IMR-90 (cell line): Measurements from ENCODE around the gene TEAD1. TPM values are rescaled to one million over a fixed set of nuclear protein-coding genes. Genes with fewer than 3 reads are reported as not detected.
A peak's percentile ranks its signal among the peaks of the same experiment; 100 is the strongest.

ENCODE experiments used
- ATAC-seq: fragments of 200-7000 bp; cut with Tn5 transposase; 2 replicates; pipeline ENCODE4 v1.9.1; 2020; ENCODE audit warnings: low read depth, mild to moderate bottlenecking, moderate library complexity
- BruUV-seq: library from RNA; stranded (reverse); fragments of 400-500 nt; replicated peaks from 2 replicates; lab custom pipeline; 2021; lab: Mats Ljungman, UMichigan
- CTCF ChIA-PET: fragments of 300-600 bp; formaldehyde crosslinking; extraction: SDS; loops from one replicate; lab custom pipeline; 2021; ENCODE audit warnings: antibody characterized with exemption; lab: Yijun Ruan, JAX
- POLR2A ChIA-PET: fragments of 300-600 bp; sonication (Branson Sonifier 250); formaldehyde crosslinking; loops from one replicate; lab custom pipeline; 2022; ENCODE audit warnings: antibody characterized with exemption; ENCODE audit not compliant: unreplicated experiment; lab: Charles Lee
- DNase-seq: peaks from one replicate; pipeline ENCODE4 v3.0.0; 2013
- H2AFZ ChIP-seq: replicated peaks from 2 replicates; pipeline ENCODE3; 2013; ENCODE audit warnings: low read length, mild to moderate bottlenecking; ENCODE audit not compliant: poor library complexity
- H2AK5ac ChIP-seq: 2 replicates; pipeline ENCODE4 v1.6.1; 2013; ENCODE audit warnings: low read depth, low read length, inconsistent platforms
- H2AK9ac ChIP-seq: replicated peaks from 2 replicates; pipeline ENCODE3; 2013; ENCODE audit warnings: mild to moderate bottlenecking, low read depth, low read length, moderate library complexity; ENCODE audit not compliant: poor library complexity
- H2BK120ac ChIP-seq: 2 replicates; pipeline ENCODE4 v1.6.1; 2013; ENCODE audit warnings: low read depth, low read length, inconsistent platforms
- H2BK15ac ChIP-seq: 3 replicates; pipeline ENCODE4 v1.6.1; 2013; ENCODE audit warnings: low read depth, low read length, inconsistent platforms
- H2BK20ac ChIP-seq: 2 replicates; pipeline ENCODE4 v1.6.1; 2013; ENCODE audit warnings: low read depth, mild to moderate bottlenecking, inconsistent platforms, low read length, moderate library complexity
- H2BK5ac ChIP-seq: 2 replicates; pipeline ENCODE4 v1.6.1; 2013; ENCODE audit warnings: mild to moderate bottlenecking, low read depth, low read length, inconsistent platforms; ENCODE audit not compliant: poor library complexity, severe bottlenecking
- H3K14ac ChIP-seq: replicated peaks from 2 replicates; pipeline ENCODE4 v1.6.1; 2013; ENCODE audit warnings: low read depth, low read length, inconsistent platforms
- H3K18ac ChIP-seq: 2 replicates; pipeline ENCODE4 v1.6.1; 2013; ENCODE audit warnings: low read depth, low read length, control low read depth
- H3K23ac ChIP-seq: 2 replicates; pipeline ENCODE4 v1.6.1; 2013; ENCODE audit warnings: low read depth, low read length, inconsistent platforms
- H3K27ac ChIP-seq: 2 replicates; pipeline ENCODE4 v1.5.1; 2013; ENCODE audit warnings: mild to moderate bottlenecking, control low read depth, low read length; ENCODE audit not compliant: insufficient read depth
- H3K27me3 ChIP-seq: 2 replicates; pipeline ENCODE4 v1.6.1; 2013; ENCODE audit warnings: low read length; ENCODE audit not compliant: control insufficient read depth, insufficient read depth
- H3K36me3 ChIP-seq: 2 replicates; pipeline ENCODE4 v1.6.1; 2013; ENCODE audit warnings: low read length, mixed read lengths; ENCODE audit not compliant: control insufficient read depth, insufficient read depth
- H3K4ac ChIP-seq: 2 replicates; pipeline ENCODE4 v1.6.1; 2013; ENCODE audit warnings: low read depth, low read length, inconsistent platforms
- H3K4me1 ChIP-seq: 2 replicates; pipeline ENCODE4 v1.6.1; 2013; ENCODE audit warnings: low read length, mixed read lengths; ENCODE audit not compliant: control insufficient read depth, insufficient read depth
- H3K4me2 ChIP-seq: 2 replicates; pipeline ENCODE4 v1.6.1; 2013; ENCODE audit warnings: low read depth, mild to moderate bottlenecking, control low read depth, low read length, moderate library complexity
- H3K4me3 ChIP-seq: 2 replicates; pipeline ENCODE4 v1.5.1; 2013; ENCODE audit warnings: low read depth, mild to moderate bottlenecking, control low read depth, low read length, moderate library complexity; ENCODE audit not compliant: insufficient read depth
- H3K56ac ChIP-seq: 2 replicates; pipeline ENCODE4 v1.6.1; 2013; ENCODE audit warnings: low read length, inconsistent platforms; ENCODE audit not compliant: insufficient read depth; ENCODE audit errors: extremely low read depth
- H3K79me1 ChIP-seq, 2 experiments: 2 replicates each; pipeline ENCODE4 v1.6.1; 2013; ENCODE audit warnings: low read length in 2 of 2, inconsistent platforms in 1 of 2, low read depth in 1 of 2
- H3K9ac ChIP-seq: 2 replicates; pipeline ENCODE4 v1.6.1; 2013; ENCODE audit warnings: low read depth, low read length, control low read depth
- H3K9me1 ChIP-seq: 2 replicates; pipeline ENCODE4 v1.6.1; 2013; ENCODE audit warnings: low read length, inconsistent platforms; ENCODE audit not compliant: insufficient read depth
- H3K9me3 ChIP-seq: 2 replicates; pipeline ENCODE4 v1.6.1; 2013; ENCODE audit warnings: low read length; ENCODE audit not compliant: control insufficient read depth, insufficient read depth
- H4K20me1 ChIP-seq: 2 replicates; pipeline ENCODE4 v1.6.1; 2013; ENCODE audit warnings: low read length, inconsistent platforms; ENCODE audit not compliant: insufficient read depth
- H4K5ac ChIP-seq: 2 replicates; pipeline ENCODE4 v1.6.1; 2013; ENCODE audit warnings: mild to moderate bottlenecking, low read depth, low read length, control low read depth
- H4K8ac ChIP-seq, 2 experiments: 2 replicates each; pipeline ENCODE4 v1.6.1; 2013; ENCODE audit warnings: low read depth in 2 of 2, low read length in 2 of 2, control low read depth in 1 of 2, inconsistent platforms in 1 of 2
- H4K91ac ChIP-seq: 2 replicates; pipeline ENCODE4 v1.6.1; 2013; ENCODE audit warnings: low read depth, low read length, inconsistent platforms; ENCODE audit not compliant: insufficient read depth
- CEBPB ChIP-seq: IDR thresholded peaks from 2 replicates; pipeline ENCODE4 v1.6.1; 2012; ENCODE audit warnings: low read depth, low read length, improper control_type of control experiment
- CHD1 ChIP-seq: IDR thresholded peaks from 2 replicates; pipeline ENCODE4 v1.6.1; 2012; ENCODE audit warnings: low read depth, low read length, improper control_type of control experiment
- CTCF ChIP-seq: conservative IDR thresholded peaks from 2 replicates; pipeline ENCODE4 v1.5.1; 2012; ENCODE audit warnings: mild to moderate bottlenecking, low read depth, low read length, improper control_type of control experiment
- ELK1 ChIP-seq: fragments of 150-350 bp; IDR thresholded peaks from 2 replicates; pipeline ENCODE4 v1.6.1; 2016; ENCODE audit warnings: low read depth, mild to moderate bottlenecking, low read length, moderate library complexity, borderline replicate concordance
- FOS ChIP-seq: fragments of 150-350 bp; IDR thresholded peaks from 2 replicates; pipeline ENCODE4 v1.6.1; 2016; ENCODE audit warnings: low read depth, low read length
- MAFK ChIP-seq: IDR thresholded peaks from 2 replicates; pipeline ENCODE4 v1.6.1; 2012; ENCODE audit warnings: low read depth, low read length, improper control_type of control experiment
- MAZ ChIP-seq: IDR thresholded peaks from 2 replicates; pipeline ENCODE4 v1.6.1; 2012; ENCODE audit warnings: low read depth, mild to moderate bottlenecking, low read length, improper control_type of control experiment, moderate library complexity, borderline replicate concordance
- MXI1 ChIP-seq: IDR thresholded peaks from 2 replicates; pipeline ENCODE4 v1.6.1; 2012; ENCODE audit warnings: low read depth, mild to moderate bottlenecking, low read length, moderate library complexity, borderline replicate concordance
- NFE2L2 ChIP-seq: fragments of 150-350 bp; IDR thresholded peaks from 2 replicates; pipeline ENCODE4 v1.6.1; 2016; ENCODE audit warnings: low read depth, mild to moderate bottlenecking, low read length
- POLR2A ChIP-seq: IDR thresholded peaks from 2 replicates; pipeline ENCODE4 v1.6.1; 2012; ENCODE audit warnings: mild to moderate bottlenecking, low read depth, low read length
- RCOR1 ChIP-seq: IDR thresholded peaks from 2 replicates; pipeline ENCODE4 v1.6.1; 2012; ENCODE audit warnings: mild to moderate bottlenecking, low read length, improper control_type of control experiment; ENCODE audit not compliant: insufficient replicate concordance
- RFX5 ChIP-seq: IDR thresholded peaks from 2 replicates; pipeline ENCODE4 v1.8.0; 2012; ENCODE audit warnings: low read depth, mild to moderate bottlenecking, low read length, moderate library complexity
- SMC3 ChIP-seq: fragments of 150-350 bp; IDR thresholded peaks from 2 replicates; pipeline ENCODE4 v1.6.1; 2016; ENCODE audit warnings: low read depth, mild to moderate bottlenecking, antibody characterized with exemption, low read length, moderate library complexity
- USF2 ChIP-seq: fragments of 150-350 bp; IDR thresholded peaks from 2 replicates; pipeline ENCODE4 v1.6.1; 2017; ENCODE audit warnings: mild to moderate bottlenecking, antibody characterized with exemption, low read length, low read depth
- dilution Hi-C: fragments of 300-500 bp; cut with HindIII; formaldehyde crosslinking; loops from one replicate; pipeline ENCODE4 v1.14.3; 2018; ENCODE audit warnings: low sequenced_read_pairs; ENCODE audit not compliant: unreplicated experiment
- in situ Hi-C: fragments of 300-500 bp; cut with MboI; formaldehyde crosslinking; loops from 3 replicates; pipeline ENCODE4 v1.14.3; 2019; ENCODE audit warnings: low sequenced_read_pairs, inconsistent platforms, mixed read lengths
- intact Hi-C: fragments of 100-400 bp; cut with micrococcal nuclease; formaldehyde crosslinking; loops from 2 replicates; pipeline ENCODE4 v1.10.0; 2022
- polyA plus RNA-seq, 3 experiments: library from polyadenylated mRNA; depleted of rRNA; stranded (reverse); fragments of >200 nt; gene quantifications; 2 replicates each; pipeline ENCODE4 v1.2.3, GENCODE V29; 2012; ENCODE audit warnings: low replicate concordance in 1 of 3
- total RNA-seq: library from RNA; depleted of rRNA; stranded (reverse); fragments of >200 nt; gene quantifications from 2 replicates; pipeline ENCODE4 v1.2.3, GENCODE V29; 2012

Gene TEAD1
- total and polyA plus RNA-seq, 2 of the 4 experiments (the other 2 are of a cell fraction) = 51.8 to 69.2 TPM

- Histone ChIP-seq H3K4me3 (no peak overlapping the region), H3K27me3 (no peaks in the 10 kb centered on the region), H3K4me2 (peak overlapping the region; percentile 6; the same call in 1 of the 2 replicates), H2BK20ac (no peak overlapping the region), H3K27ac (no peak overlapping the region), H3K4me1 (peaks cover 35% of the 10 kb centered on the region), H3K79me1 (peaks cover 39 to 95% of the 10 kb centered on the region in 2 experiments), H2AK5ac (no peak overlapping the region), H2AK9ac (no peak overlapping the region), H3K9ac (no peak overlapping the region), H3K9me3 (no peaks in the 10 kb centered on the region), H3K4ac (no peak overlapping the region), H2BK15ac (no peak overlapping the region), H3K14ac (no peak overlapping the region), H4K20me1 (peaks cover 93% of the 10 kb centered on the region), H4K8ac (no peak overlapping the region), H2AFZ (no peak overlapping the region), H3K18ac (no peak overlapping the region), H2BK5ac (no peak overlapping the region), H3K56ac (no peak overlapping the region), H4K91ac (no peak overlapping the region), H3K9me1 (peaks cover 57% of the 10 kb centered on the region), H2BK120ac (no peak overlapping the region), H3K36me3 (peaks cover 14% of the 10 kb centered on the region), H4K5ac (no peak overlapping the region), H3K23ac (no peak overlapping the region)
- dilution Hi-C loops = no loop called here
- TF ChIP-seq MAZ (no peak), USF2 (no peak), POLR2A (no peak), CEBPB (no peak), RFX5 (no peak), MAFK (no peak), MXI1 (no peak), FOS (no peak), SMC3 (no peak), CHD1 (no peak), ELK1 (no peak), NFE2L2 (no peak), CTCF (no peak), RCOR1 (no peak)
- ChIA-PET CTCF (no interaction called here), POLR2A (no interaction called here)
- no TSS peak for BruUV-seq
- in situ Hi-C loops = no loop called here
- no peak for DNase-seq
- ATAC-seq = no peak
- intact Hi-C loops = no loop called here
Observed at GRCh38 chr11:12707500-12707880, 33.3 kb downstream of the TEAD1 start.
